ENCODE data around the gene MED16.

Gene MED16

GRCh38 chr19:920051-920864, 27.3 kb upstream of the MED16 start:
- peak overlapping the region; percentile 21; the same call in 1 of the 2 replicates for H3K4me3 ChIP-seq (ENCODE audit: low read depth, low read length)
- DNase-seq (ENCODE audit: low read depth) = no peak
- no peak for TF ChIP-seq CTCF (IDR thresholded peaks at IDR 0.05; ENCODE audit: control insufficient read depth, extremely low read depth, insufficient read depth)

GRCh38 chr19:919199-920050, 26.4 kb upstream of the MED16 start:
- TF ChIP-seq CTCF (IDR thresholded peaks at IDR 0.05; ENCODE audit: control insufficient read depth, extremely low read depth, insufficient read depth) = no peak
- DNase-seq (ENCODE audit: low read depth) = no peak
- H3K4me3 ChIP-seq (ENCODE audit: low read depth, low read length) = peak overlapping the region; percentile 21; the same call in 1 of the 2 replicates

GRCh38 chr19:918481-919198, 25.7 kb upstream of the MED16 start:
- 0 out of 2 replicates have a peak overlapping the region, but pooled peaks have one; percentile 7 for H3K4me3 ChIP-seq (ENCODE audit: low read depth, low read length)
- no peak for TF ChIP-seq CTCF (IDR thresholded peaks at IDR 0.05; ENCODE audit: control insufficient read depth, extremely low read depth, insufficient read depth)
- no peak for DNase-seq (ENCODE audit: low read depth)

- H3K4me3 ChIP-seq (ENCODE audit: low read depth, low read length) = no peak overlapping the region
- no peak for DNase-seq (ENCODE audit: low read depth)
- TF ChIP-seq CTCF (IDR thresholded peaks at IDR 0.05; ENCODE audit: control insufficient read depth, extremely low read depth, insufficient read depth) = no peak
Observed at GRCh38 chr19:918152-918437, 25.1 kb upstream of the MED16 start.

DNA sequence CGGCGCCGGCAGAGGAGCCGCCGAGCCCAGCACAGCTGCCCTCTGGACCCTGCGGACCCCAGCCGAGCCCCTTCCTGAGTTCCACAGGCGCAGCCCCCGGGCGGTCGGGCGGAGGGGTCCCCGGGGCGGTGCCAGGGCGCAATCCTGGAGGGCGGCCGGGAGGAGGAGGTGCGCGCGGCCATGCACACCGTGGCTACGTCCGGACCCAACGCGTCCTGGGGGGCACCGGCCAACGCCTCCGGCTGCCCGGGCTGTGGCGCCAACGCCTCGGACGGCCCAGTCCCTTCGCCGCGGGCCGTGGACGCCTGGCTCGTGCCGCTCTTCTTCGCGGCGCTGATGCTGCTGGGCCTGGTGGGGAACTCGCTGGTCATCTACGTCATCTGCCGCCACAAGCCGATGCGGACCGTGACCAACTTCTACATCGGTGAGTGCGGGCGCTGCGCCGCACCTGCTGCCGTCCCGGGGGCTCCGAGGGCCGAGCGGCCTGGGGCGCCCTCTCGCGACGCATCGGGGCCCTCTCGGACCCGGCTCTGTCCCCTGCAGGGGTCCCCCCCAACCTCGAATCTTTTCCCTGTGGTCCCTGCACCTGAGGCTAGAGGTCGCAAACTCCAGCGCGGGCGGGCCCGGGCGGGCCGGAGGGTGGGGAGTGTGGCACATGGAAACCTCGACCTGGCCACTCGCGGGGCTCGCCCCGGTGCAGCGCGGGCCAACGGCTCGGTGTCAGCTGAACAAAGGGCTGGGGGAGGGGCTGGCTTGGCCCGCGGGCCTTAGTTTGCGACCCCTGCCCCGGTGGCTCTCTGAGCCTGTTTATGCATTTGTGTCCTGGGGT, 24.6 kb upstream of the MED16 start, which contains the start of gene KISS1R:
Gene KISS1R, plus strand, starts transcription at position 11 of the 829 bp plus-strand sequence. Its CDS starts 170 bp downstream, at position 181.
- H3K4me3 ChIP-seq (ENCODE audit: low read depth, low read length) = no peak within 1 kb of the TSS
- no peak for DNase-seq (ENCODE audit: low read depth)
- 0 out of 2 replicates have a peak, but pooled peaks have one; percentile 19 for TF ChIP-seq CTCF (IDR thresholded peaks at IDR 0.05; ENCODE audit: control insufficient read depth, extremely low read depth, insufficient read depth)
